KMS-11 (cell line): Measurements from ENCODE around the gene RADIL.
A peak's percentile ranks its signal among the peaks of the same experiment; 100 is the strongest.

Experiments
- H2AFZ ChIP-seq: fragments of 200-600 bp; sonication (generic); 2 replicates; pipeline ENCODE4 v1.6.1; 2016; ENCODE audit warnings: antibody characterized with exemption, mixed run types, low read depth
- H3K27ac ChIP-seq: fragments of 200-600 bp; sonication (generic); 2 replicates; pipeline ENCODE4 v1.6.1; 2016; ENCODE audit warnings: mild to moderate bottlenecking, mixed run types
- H3K27me3 ChIP-seq: fragments of 200-600 bp; sonication (generic); 2 replicates; pipeline ENCODE4 v1.6.1; 2017; ENCODE audit warnings: mild to moderate bottlenecking, low read depth, mixed run types, moderate library complexity; ENCODE audit not compliant: insufficient read depth
- H3K36me3 ChIP-seq: fragments of 200-600 bp; sonication (generic); 2 replicates; pipeline ENCODE4 v1.6.1; 2017; ENCODE audit warnings: mild to moderate bottlenecking, mixed run types; ENCODE audit not compliant: insufficient read depth
- H3K4me1 ChIP-seq: fragments of 200-600 bp; sonication (generic); 2 replicates; pipeline ENCODE4 v1.6.1; 2016; ENCODE audit warnings: mild to moderate bottlenecking, low read depth, mixed run types; ENCODE audit not compliant: poor library complexity, severe bottlenecking
- H3K4me2 ChIP-seq: fragments of 200-600 bp; sonication (generic); 2 replicates; pipeline ENCODE4 v1.7.0; 2016; ENCODE audit warnings: mild to moderate bottlenecking, mixed run types
- H3K4me3 ChIP-seq: fragments of 200-600 bp; sonication (generic); IDR thresholded peaks from 2 replicates; pipeline ENCODE4 v1.6.1; 2017; ENCODE audit warnings: low read depth, low read length, mixed read lengths; ENCODE audit not compliant: insufficient read depth
- H3K79me2 ChIP-seq: fragments of 200-600 bp; sonication (generic); 2 replicates; pipeline ENCODE4 v1.6.1; 2016; ENCODE audit warnings: low read depth, mixed run types; ENCODE audit not compliant: insufficient read depth
- H3K9ac ChIP-seq: fragments of 200-600 bp; sonication (generic); 2 replicates; pipeline ENCODE4 v1.6.1; 2016; ENCODE audit warnings: mild to moderate bottlenecking, mixed run types
- H4K20me1 ChIP-seq: fragments of 200-600 bp; sonication (generic); 2 replicates; pipeline ENCODE4 v1.6.1; 2016; ENCODE audit warnings: mild to moderate bottlenecking, mixed run types; ENCODE audit not compliant: insufficient read depth
- CTCF ChIP-seq: fragments of 200-600 bp; sonication (generic); conservative IDR thresholded peaks from 2 replicates; pipeline ENCODE4 v1.6.1; 2017; ENCODE audit warnings: low read depth, mild to moderate bottlenecking, antibody characterized with exemption, low read length, moderate library complexity, mixed read lengths

Gene RADIL

GRCh38 chr7:4884164-4884563 lies 648 bp upstream of the RADIL start:
- Histone ChIP-seq H2AFZ (no peak overlapping the region), H3K4me1 (peaks cover 5% of the 10 kb centered on the region), H3K36me3 (no peaks in the 10 kb centered on the region), H3K9ac (no peak overlapping the region), H3K4me3 (no peak overlapping the region), H3K4me2 (no peak overlapping the region), H3K79me2 (no peaks in the 10 kb centered on the region), H3K27ac (no peak overlapping the region), H4K20me1 (no peaks in the 10 kb centered on the region), H3K27me3 (no peaks in the 10 kb centered on the region)
- no peak for TF ChIP-seq CTCF

GRCh38 chr7:4883033-4883371 lies 514 bp downstream of the RADIL start:
- no peaks in the 10 kb centered on the region for H3K79me2 ChIP-seq
- H3K9ac ChIP-seq, result peak overlapping the region; percentile 73
- H4K20me1 ChIP-seq, result no peaks in the 10 kb centered on the region
- peak overlapping the region; percentile 95 for H2AFZ ChIP-seq
- H3K36me3 ChIP-seq, result no peaks in the 10 kb centered on the region
- H3K4me1 ChIP-seq, result peaks cover 5% of the 10 kb centered on the region
- peak overlapping the region; percentile 28 for H3K27ac ChIP-seq
- peak overlapping the region; percentile 55 for H3K4me2 ChIP-seq
- TF ChIP-seq CTCF, result no peak
- H3K27me3 ChIP-seq, result no peaks in the 10 kb centered on the region
- no peak overlapping the region for H3K4me3 ChIP-seq

GRCh38 chr7:4882169-4883032 lies 1.1 kb downstream of the RADIL start:
- TF ChIP-seq CTCF, result no peak
- H3K4me3 ChIP-seq, result no peak overlapping the region
- H4K20me1 ChIP-seq, result no peaks in the 10 kb centered on the region
- peak overlapping the region; percentile 73; the same call in 1 of the 2 replicates for H3K9ac ChIP-seq
- H2AFZ ChIP-seq, result peak overlapping the region; percentile 95
- peak overlapping the region; percentile 55 for H3K4me2 ChIP-seq
- H3K4me1 ChIP-seq, result peaks cover 5% of the 10 kb centered on the region
- H3K79me2 ChIP-seq, result no peaks in the 10 kb centered on the region
- H3K27ac ChIP-seq, result no peak overlapping the region
- H3K36me3 ChIP-seq, result no peaks in the 10 kb centered on the region
- H3K27me3 ChIP-seq, result no peaks in the 10 kb centered on the region

- H3K4me1 ChIP-seq, result peaks cover 5% of the 10 kb centered on the region
- no peak for TF ChIP-seq CTCF
- H3K4me3 ChIP-seq, result no peak overlapping the region
- H4K20me1 ChIP-seq, result no peaks in the 10 kb centered on the region
- no peak overlapping the region for H3K9ac ChIP-seq
- H3K27ac ChIP-seq, result no peak overlapping the region
- no peak overlapping the region for H3K4me2 ChIP-seq
- no peaks in the 10 kb centered on the region for H3K79me2 ChIP-seq
- H2AFZ ChIP-seq, result no peak overlapping the region
- no peaks in the 10 kb centered on the region for H3K27me3 ChIP-seq
- H3K36me3 ChIP-seq, result no peaks in the 10 kb centered on the region
Observed at GRCh38 chr7:4880218-4880617, 3.3 kb downstream of the RADIL start.
